GM23338 (cell line): ENCODE measurements around the gene SNX30. TPM values are rescaled to one million over a fixed set of nuclear protein-coding genes. Genes with fewer than 3 reads are reported as not detected.

Source experiments
- ATAC-seq: fragments of 200-7000 bp; cut with Tn5 transposase; 3 replicates; pipeline ENCODE4 v1.9.1; 2020
- DNase-seq: peaks from one replicate; pipeline ENCODE4 v3.0.0-alpha.2; 2015; ENCODE audit warnings: low spot score
- H2AFZ ChIP-seq: fragments of 200-600 bp; sonication (generic); 2 replicates; pipeline ENCODE4 v1.8.0; 2016; ENCODE audit warnings: antibody characterized with exemption, mild to moderate bottlenecking, moderate library complexity
- H3F3A ChIP-seq: fragments of 200-600 bp; sonication (generic); replicated peaks from 2 replicates; pipeline ENCODE4 v1.8.0; 2017; ENCODE audit warnings: antibody characterized with exemption, mixed run types, low read depth
- H3K27ac ChIP-seq: fragments of 200-600 bp; sonication (generic); 2 replicates; pipeline ENCODE4 v1.6.1; 2016; ENCODE audit warnings: low read depth
- H3K27me3 ChIP-seq: fragments of 200-600 bp; sonication (generic); 2 replicates; pipeline ENCODE4 v1.8.0; 2016; ENCODE audit warnings: mild to moderate bottlenecking, mixed run types, moderate library complexity; ENCODE audit not compliant: insufficient read depth
- H3K36me3 ChIP-seq: fragments of 200-600 bp; sonication (generic); 2 replicates; pipeline ENCODE4 v1.8.0; 2016; ENCODE audit warnings: mild to moderate bottlenecking; ENCODE audit not compliant: insufficient read depth
- H3K4me1 ChIP-seq: fragments of 200-600 bp; sonication (generic); 2 replicates; pipeline ENCODE4 v1.8.0; 2016; ENCODE audit warnings: mild to moderate bottlenecking, moderate library complexity; ENCODE audit not compliant: insufficient read depth
- H3K4me2 ChIP-seq: fragments of 200-600 bp; sonication (generic); 2 replicates; pipeline ENCODE4 v1.7.1; 2017; ENCODE audit warnings: mixed run types
- H3K4me3 ChIP-seq: fragments of 200-600 bp; sonication (generic); 2 replicates; pipeline ENCODE4 v1.6.1; 2016; ENCODE audit warnings: mixed run types
- H3K79me2 ChIP-seq: fragments of 200-600 bp; sonication (generic); replicated peaks from 2 replicates; pipeline ENCODE4 v1.8.0; 2017; ENCODE audit warnings: mild to moderate bottlenecking; ENCODE audit not compliant: insufficient read depth
- H3K9me2 ChIP-seq: fragments of 200-600 bp; sonication (generic); 2 replicates; pipeline ENCODE4 v1.8.0; 2017; ENCODE audit not compliant: insufficient read depth
- H4K20me1 ChIP-seq: fragments of 200-600 bp; sonication (generic); replicated peaks from 2 replicates; pipeline ENCODE4 v1.8.0; 2017; ENCODE audit warnings: mild to moderate bottlenecking; ENCODE audit not compliant: insufficient read depth
- H3K27ac Mint-ChIP-seq: 2 replicates; pipeline ENCODE4 v1.8.0; 2020; ENCODE audit warnings: inconsistent platforms, mild to moderate bottlenecking, moderate library complexity, mixed read lengths
- H3K27me3 Mint-ChIP-seq: 3 replicates; pipeline ENCODE4 v1.8.0; 2022; ENCODE audit warnings: low read depth, mild to moderate bottlenecking, moderate library complexity, mixed read lengths, inconsistent platforms; ENCODE audit not compliant: insufficient read depth, poor library complexity
- H3K36me3 Mint-ChIP-seq: 3 replicates; pipeline ENCODE4 v1.8.0; 2021; ENCODE audit warnings: low read depth, mild to moderate bottlenecking, inconsistent platforms, moderate library complexity, mixed read lengths
- H3K4me1 Mint-ChIP-seq: 3 replicates; pipeline ENCODE4 v1.8.0; 2020; ENCODE audit warnings: mild to moderate bottlenecking, inconsistent platforms, mixed read lengths
- H3K4me3 Mint-ChIP-seq: 3 replicates; pipeline ENCODE4 v1.8.0; 2021; ENCODE audit warnings: moderate library complexity, mild to moderate bottlenecking, inconsistent platforms, mixed read lengths
- H3K9me3 Mint-ChIP-seq: 3 replicates; pipeline ENCODE4 v1.8.0; 2020; ENCODE audit warnings: moderate library complexity, mild to moderate bottlenecking, inconsistent platforms, mixed read lengths
- EZH2 ChIP-seq: fragments of 200-600 bp; sonication (generic); IDR thresholded peaks from one replicate; pipeline ENCODE4 v1.8.0; 2017; ENCODE audit warnings: antibody characterized with exemption, mild to moderate bottlenecking, low read depth; ENCODE audit not compliant: unreplicated experiment
- JUNB ChIP-seq: IDR thresholded peaks from one replicate; pipeline ENCODE4 v1.6.1; 2016; ENCODE audit warnings: antibody characterized with exemption; ENCODE audit not compliant: unreplicated experiment
- NANOG ChIP-seq: IDR thresholded peaks from 2 replicates; pipeline ENCODE4 v1.6.1; 2016; ENCODE audit warnings: antibody characterized with exemption, borderline replicate concordance
- STAT1 ChIP-seq: IDR thresholded peaks from one replicate; pipeline ENCODE4 v1.6.1; 2016; ENCODE audit warnings: antibody characterized with exemption; ENCODE audit not compliant: unreplicated experiment
- ZNF331 ChIP-seq: fragments of 250-450 bp; sonication (Bioruptor Pico); IDR thresholded peaks from 2 replicates; pipeline ENCODE4 v1.5.0; 2020; ENCODE audit warnings: low read depth, mild to moderate bottlenecking, moderate library complexity
- ZNF462 ChIP-seq: fragments of 250-450 bp; sonication (Bioruptor Pico); IDR thresholded peaks from 2 replicates; pipeline ENCODE4 v1.5.0; 2020; ENCODE audit warnings: mild to moderate bottlenecking, moderate library complexity
- polyA plus RNA-seq: library from polyadenylated mRNA; unstranded; fragments of >200 nt; fragmentation: Nextera tagmentation; extraction: Ambion mirVana; gene quantifications from 2 replicates; pipeline ENCODE4 v1.2.1, GENCODE V29; 2016
- total RNA-seq: library from RNA; depleted of rRNA; stranded (reverse); fragments of >200 nt; shearing (Covaris generic); gene quantifications from 2 replicates; pipeline ENCODE4 v1.2.3, GENCODE V29; 2014
- TF ChIP-seq, protein P1 (sequence below), 2 experiments: fragments of 200-600 bp in 1 of 2; sonication (generic) in 1 of 2; conservative IDR thresholded peaks; 2 replicates each; pipeline versions ENCODE4 v1.5.1 to v1.6.1; 2016 to 2017; ENCODE audit warnings: antibody characterized with exemption in 2 of 2, low read depth in 2 of 2, mild to moderate bottlenecking in 2 of 2, moderate library complexity in 1 of 2
- TF ChIP-seq, protein P2 (sequence below): IDR thresholded peaks from one replicate; pipeline ENCODE4 v1.6.1; 2018; ENCODE audit warnings: antibody characterized with exemption; ENCODE audit not compliant: unreplicated experiment

Gene SNX30
- total and polyA plus RNA-seq, 2 experiments from 2014 or later = 2.1 to 17.8 TPM

DNA sequence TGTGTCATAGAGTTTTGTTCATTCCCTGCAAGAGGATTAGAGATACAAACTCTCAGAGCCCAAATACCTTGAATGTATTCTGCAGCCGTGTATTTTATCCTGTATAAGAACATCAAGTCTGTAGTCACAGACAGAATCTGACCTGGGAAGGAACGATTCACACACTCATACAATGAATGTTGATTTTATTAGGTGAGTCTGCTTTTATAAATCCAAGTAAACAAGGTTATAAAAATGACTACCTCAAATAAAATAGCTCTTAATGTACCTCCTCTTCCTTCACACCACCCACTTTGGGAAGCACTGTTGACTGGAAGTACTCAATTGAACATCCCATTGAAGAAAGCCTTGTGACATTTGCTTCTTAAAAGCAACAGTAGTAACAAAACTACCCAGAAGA, 128.2 kb downstream of the SNX30 start:
- H3K4me1 ChIP-seq = no peaks in the 10 kb centered on the region
- H3F3A ChIP-seq = no peaks in the 10 kb centered on the region
- 0 out of 2 replicates have a peak, but pooled peaks cover 2% of the 10 kb centered on the region for H4K20me1 ChIP-seq
- ATAC-seq = no peak
- no peak overlapping the region for H3K4me3 ChIP-seq
- H3K27ac ChIP-seq = no peak overlapping the region
- H3K79me2 ChIP-seq = no peaks in the 10 kb centered on the region
- H3K9me2 ChIP-seq = 0 out of 2 replicates have a peak, but pooled peaks cover 5% of the 10 kb centered on the region
- Mint-ChIP-seq H3K9me3 (no peaks in the 10 kb centered on the region), H3K4me3 (no peak overlapping the region), H3K4me1 (peaks cover under 1% of the 10 kb centered on the region; the same call in 1 of the 3 replicates), H3K27ac (no peak overlapping the region), H3K36me3 (no peaks in the 10 kb centered on the region; the same call in 2 of the 3 replicates), H3K27me3 (no peaks in the 10 kb centered on the region)
- TF ChIP-seq ZNF331 (CRISPR knock-in tag) (no peak), ZNF462 (CRISPR knock-in tag) (no peak), JUNB (no peak), NANOG (no peak)
- DNase-seq = no peak
- no peak overlapping the region for H3K4me2 ChIP-seq
- H3K27me3 ChIP-seq = no peaks in the 10 kb centered on the region
- H3K36me3 ChIP-seq = no peaks in the 10 kb centered on the region
- H2AFZ ChIP-seq = no peak overlapping the region

GRCh38 chr9:112880650-112881049, 130.1 kb downstream of the SNX30 start:
- Histone ChIP-seq H3F3A (no peaks in the 10 kb centered on the region), H3K36me3 (no peaks in the 10 kb centered on the region), H3K4me1 (no peaks in the 10 kb centered on the region), H3K79me2 (no peaks in the 10 kb centered on the region), H4K20me1 (no peaks in the 10 kb centered on the region), H3K27me3 (no peaks in the 10 kb centered on the region), H2AFZ (no peak overlapping the region), H3K27ac (no peak overlapping the region), H3K4me3 (no peak overlapping the region), H3K4me2 (no peak overlapping the region), H3K9me2 (0 out of 2 replicates have a peak, but pooled peaks cover 5% of the 10 kb centered on the region)
- no peak for ATAC-seq
- no peaks in the 10 kb centered on the region for H3K27me3 Mint-ChIP-seq
- no peaks in the 10 kb centered on the region for H3K9me3 Mint-ChIP-seq
- no peak for DNase-seq
- no peaks in the 10 kb centered on the region; the same call in 2 of the 3 replicates for H3K36me3 Mint-ChIP-seq
- H3K27ac Mint-ChIP-seq = no peak overlapping the region
- no peak overlapping the region for H3K4me3 Mint-ChIP-seq
- peaks cover 5% of the 10 kb centered on the region; the same call in 1 of the 3 replicates for H3K4me1 Mint-ChIP-seq
- no peak for TF ChIP-seq STAT1
- TF ChIP-seq ZNF331 (CRISPR knock-in tag) = no peak
- no peak for TF ChIP-seq EZH2
- TF ChIP-seq, protein P1, sequence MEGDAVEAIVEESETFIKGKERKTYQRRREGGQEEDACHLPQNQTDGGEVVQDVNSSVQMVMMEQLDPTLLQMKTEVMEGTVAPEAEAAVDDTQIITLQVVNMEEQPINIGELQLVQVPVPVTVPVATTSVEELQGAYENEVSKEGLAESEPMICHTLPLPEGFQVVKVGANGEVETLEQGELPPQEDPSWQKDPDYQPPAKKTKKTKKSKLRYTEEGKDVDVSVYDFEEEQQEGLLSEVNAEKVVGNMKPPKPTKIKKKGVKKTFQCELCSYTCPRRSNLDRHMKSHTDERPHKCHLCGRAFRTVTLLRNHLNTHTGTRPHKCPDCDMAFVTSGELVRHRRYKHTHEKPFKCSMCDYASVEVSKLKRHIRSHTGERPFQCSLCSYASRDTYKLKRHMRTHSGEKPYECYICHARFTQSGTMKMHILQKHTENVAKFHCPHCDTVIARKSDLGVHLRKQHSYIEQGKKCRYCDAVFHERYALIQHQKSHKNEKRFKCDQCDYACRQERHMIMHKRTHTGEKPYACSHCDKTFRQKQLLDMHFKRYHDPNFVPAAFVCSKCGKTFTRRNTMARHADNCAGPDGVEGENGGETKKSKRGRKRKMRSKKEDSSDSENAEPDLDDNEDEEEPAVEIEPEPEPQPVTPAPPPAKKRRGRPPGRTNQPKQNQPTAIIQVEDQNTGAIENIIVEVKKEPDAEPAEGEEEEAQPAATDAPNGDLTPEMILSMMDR (conservative IDR thresholded peaks at IDR 0.05; ENCODE audit: low read depth in 2 of 2) = no peak
- no peak for TF ChIP-seq JUNB
- TF ChIP-seq, protein P2, sequence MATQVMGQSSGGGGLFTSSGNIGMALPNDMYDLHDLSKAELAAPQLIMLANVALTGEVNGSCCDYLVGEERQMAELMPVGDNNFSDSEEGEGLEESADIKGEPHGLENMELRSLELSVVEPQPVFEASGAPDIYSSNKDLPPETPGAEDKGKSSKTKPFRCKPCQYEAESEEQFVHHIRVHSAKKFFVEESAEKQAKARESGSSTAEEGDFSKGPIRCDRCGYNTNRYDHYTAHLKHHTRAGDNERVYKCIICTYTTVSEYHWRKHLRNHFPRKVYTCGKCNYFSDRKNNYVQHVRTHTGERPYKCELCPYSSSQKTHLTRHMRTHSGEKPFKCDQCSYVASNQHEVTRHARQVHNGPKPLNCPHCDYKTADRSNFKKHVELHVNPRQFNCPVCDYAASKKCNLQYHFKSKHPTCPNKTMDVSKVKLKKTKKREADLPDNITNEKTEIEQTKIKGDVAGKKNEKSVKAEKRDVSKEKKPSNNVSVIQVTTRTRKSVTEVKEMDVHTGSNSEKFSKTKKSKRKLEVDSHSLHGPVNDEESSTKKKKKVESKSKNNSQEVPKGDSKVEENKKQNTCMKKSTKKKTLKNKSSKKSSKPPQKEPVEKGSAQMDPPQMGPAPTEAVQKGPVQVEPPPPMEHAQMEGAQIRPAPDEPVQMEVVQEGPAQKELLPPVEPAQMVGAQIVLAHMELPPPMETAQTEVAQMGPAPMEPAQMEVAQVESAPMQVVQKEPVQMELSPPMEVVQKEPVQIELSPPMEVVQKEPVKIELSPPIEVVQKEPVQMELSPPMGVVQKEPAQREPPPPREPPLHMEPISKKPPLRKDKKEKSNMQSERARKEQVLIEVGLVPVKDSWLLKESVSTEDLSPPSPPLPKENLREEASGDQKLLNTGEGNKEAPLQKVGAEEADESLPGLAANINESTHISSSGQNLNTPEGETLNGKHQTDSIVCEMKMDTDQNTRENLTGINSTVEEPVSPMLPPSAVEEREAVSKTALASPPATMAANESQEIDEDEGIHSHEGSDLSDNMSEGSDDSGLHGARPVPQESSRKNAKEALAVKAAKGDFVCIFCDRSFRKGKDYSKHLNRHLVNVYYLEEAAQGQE = no peak
- TF ChIP-seq NANOG = no peak
